Islet precursor cell (in vitro differentiated cells): ENCODE data around the gene CNBD2.
A peak's percentile ranks its signal among the peaks of the same experiment; 100 is the strongest.
"Not testable (repeated sequence)": the region's sequence is repeated elsewhere in the genome, so short reads cannot be mapped to it uniquely, and the experiment has no call there.

Source experiments
- DNase-seq: peaks from one replicate; pipeline ENCODE4 v3.0.0-alpha.2; 2018

Gene CNBD2

DNA sequence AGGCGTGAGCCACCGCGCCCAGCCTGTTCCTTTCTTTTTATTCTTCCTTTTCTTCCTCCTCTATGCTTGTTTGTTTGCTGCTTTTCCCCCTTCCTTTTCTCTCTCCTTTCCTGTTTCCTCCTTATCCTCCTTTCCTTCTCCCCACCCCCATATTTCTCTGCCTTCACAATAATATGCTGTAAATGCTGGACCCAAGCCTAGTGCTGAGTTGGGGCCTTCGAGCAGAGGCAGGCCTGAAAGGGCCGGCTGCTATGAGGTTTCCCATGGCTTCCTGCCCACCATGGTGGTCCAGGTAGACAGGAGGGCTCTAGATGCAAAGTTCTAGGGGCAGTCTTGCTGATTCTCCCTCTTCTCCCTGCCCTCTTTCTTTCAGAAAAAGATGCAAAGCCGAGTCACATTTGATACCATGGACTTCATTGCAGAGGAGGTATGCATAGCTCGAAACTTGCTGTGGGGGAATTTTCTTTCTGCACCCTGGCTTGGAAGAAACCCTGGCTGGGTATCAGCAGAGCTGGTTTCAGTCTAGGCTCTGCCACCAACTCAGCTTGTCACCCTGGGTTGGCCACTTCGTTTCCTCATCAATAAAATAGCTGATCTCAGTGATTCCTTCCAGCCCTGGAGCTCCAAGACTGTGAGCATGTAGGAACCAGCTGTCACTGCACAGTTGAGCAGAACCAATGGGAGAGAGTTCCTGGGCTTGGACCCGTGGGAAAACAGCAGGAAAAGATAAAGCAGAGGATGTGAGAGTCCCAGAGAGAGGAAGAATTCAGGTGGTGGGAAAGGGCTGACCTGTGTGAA lies 7.4 kb downstream of the CNBD2 start:
- DNase-seq, result no peak

DNA sequence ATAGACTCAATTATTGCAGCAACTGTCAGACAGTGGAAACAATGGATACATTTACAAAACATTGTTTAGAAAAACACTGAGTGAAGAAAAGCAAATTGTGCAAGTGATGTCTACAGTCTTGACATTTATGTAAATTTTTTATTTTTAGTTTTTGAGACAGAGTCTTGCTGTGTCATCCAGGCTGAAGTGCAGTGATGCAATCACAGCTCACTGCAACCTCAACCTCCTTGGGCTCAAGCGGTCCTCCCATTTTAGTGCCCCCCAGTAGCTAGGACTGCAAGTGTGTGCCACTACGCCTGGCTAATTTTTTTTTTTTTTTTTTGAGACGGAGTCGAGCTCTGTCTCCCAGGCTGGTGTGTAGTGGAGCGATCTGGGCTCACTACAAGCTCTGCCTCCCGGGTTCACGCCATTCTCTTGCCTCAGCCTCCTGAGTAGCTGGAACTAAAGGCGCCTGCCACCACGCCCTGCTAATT lies 9.7 kb downstream of the CNBD2 start:
- DNase-seq, result no peak

DNA sequence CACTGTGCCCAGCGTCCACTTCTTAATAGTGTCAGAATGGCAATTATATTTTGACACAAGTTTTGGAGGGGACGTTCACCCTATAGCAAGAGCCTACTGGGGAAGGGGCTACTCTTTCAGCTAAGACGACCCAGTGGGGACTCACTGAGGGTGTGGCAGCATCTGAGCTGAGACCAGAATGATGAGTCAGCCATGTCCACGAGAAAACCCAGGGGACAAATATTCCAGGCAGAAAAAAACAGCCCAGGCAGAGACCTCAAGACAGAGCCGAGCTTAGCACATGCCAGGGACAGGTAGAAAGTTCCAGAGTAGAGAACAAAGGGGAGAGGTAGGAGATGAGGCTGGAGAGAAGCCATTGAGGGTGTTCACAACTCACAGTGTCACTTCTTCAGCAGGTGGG lies 11.2 kb downstream of the CNBD2 start:
- no peak for DNase-seq

DNA sequence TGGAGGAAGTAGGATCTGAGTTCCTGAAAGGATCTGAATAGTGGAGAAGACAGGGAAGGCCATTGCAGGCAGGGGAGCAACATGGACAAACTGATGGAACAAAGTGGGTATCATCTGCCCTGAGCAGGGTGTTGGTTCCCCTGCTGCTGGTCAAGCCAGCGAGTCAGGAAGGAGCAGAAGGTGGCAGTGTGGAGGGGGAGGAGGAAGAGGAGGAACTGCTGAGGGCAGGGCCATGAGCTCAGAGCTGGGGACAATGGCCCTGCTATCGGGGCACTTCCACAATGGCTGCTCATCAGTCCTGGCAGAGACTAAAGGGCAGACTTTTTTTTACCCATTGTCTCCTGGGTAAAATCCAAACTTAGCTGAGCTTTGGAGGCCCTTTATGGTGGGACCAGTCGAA lies 13.6 kb downstream of the CNBD2 start:
- no peak for DNase-seq

DNA sequence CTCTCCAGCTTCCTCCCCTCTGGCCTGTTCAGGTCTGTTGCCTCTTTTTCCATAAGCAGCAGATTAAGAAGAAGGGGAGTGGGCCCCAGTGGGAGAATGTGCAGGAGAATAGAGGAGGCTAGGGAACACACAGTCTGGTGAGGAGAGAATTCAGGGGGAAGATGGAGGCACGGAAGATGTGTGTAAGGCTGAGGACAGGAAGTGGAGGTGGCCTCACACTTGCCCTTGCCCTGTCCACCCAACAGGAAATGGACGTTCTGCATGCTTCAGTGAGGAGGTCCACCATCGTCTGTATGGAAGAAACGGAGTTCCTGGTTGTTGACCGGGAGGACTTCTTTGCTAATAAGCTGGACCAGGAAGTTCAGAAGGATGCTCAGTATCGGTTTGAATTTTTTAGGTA lies 16.0 kb downstream of the CNBD2 start:
- DNase-seq, result peak; percentile 40

DNA sequence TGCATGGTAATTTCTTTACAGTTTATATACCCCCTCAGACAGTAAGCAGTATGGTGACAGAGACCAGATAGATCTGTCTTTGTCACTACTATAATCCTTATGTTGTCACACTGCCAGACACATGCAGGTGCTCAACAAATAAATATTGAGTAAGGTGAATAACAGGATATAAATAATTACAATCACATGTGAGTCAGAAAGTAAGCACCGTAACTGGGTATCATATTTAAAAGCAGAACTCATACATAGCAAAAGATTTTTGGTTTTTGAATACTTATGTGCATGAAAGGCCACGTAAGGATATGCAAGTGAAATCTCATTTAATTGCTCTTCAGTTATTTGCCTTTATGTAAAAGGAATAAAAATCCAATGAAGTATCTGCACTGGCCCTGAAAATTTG lies 17.4 kb downstream of the CNBD2 start:
- no peak for DNase-seq

DNA sequence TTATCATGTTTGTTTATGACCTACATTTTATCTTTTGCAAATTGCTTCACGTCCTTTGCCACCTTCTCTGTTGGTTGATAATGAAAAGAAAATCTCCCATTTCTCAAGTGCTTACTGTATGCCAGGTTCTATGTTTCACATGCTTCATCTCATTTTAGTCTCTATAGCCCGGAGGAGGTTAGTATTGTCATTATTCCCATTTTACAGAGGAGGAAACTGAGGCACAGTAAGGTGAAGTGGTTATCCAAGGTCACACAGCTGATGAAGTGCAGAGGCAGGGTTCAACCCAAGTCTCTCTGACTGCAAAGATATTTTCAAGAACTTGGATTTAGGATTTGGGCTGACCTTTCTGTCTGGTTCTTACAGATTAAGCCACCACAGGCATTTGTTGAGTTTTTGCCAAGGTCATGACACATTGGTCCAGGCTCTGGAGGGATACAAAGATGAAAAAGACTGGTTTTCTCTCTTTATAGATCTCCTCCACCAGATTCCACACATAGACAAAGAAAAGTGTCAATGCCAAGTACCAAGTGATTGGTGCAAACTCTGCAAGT lies 20.6 kb downstream of the CNBD2 start:
- DNase-seq, result peak; percentile 2

DNA sequence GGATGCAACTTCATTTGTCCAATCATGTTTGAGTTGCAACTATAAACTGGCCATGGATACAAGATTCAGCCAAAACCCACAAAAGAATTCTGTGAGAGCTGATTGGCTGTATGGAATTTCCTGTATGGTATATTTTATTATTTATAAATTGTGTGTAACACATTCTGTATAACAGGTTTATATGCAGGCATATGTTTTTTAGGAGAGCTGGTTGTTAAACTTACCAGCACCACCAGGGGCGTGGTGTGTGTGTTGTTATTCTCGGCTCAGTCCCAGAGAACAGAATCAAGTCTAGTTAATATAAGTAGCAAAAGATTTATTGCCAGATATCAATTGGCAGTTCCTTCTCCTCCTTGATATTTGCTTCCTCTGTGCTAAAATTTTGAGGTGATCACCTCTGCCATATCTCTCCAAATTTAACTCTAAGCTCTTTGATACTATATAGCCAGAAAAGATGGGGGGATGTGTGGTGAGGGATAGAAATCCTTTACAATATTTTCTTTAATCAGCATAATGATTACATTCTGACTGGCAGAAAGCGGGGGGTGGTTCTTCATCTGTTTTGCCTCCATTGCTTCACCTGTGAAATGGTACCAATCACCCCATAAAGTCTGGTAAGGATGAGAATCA lies 22.9 kb downstream of the CNBD2 start:
- peak; percentile 55 for DNase-seq

DNA sequence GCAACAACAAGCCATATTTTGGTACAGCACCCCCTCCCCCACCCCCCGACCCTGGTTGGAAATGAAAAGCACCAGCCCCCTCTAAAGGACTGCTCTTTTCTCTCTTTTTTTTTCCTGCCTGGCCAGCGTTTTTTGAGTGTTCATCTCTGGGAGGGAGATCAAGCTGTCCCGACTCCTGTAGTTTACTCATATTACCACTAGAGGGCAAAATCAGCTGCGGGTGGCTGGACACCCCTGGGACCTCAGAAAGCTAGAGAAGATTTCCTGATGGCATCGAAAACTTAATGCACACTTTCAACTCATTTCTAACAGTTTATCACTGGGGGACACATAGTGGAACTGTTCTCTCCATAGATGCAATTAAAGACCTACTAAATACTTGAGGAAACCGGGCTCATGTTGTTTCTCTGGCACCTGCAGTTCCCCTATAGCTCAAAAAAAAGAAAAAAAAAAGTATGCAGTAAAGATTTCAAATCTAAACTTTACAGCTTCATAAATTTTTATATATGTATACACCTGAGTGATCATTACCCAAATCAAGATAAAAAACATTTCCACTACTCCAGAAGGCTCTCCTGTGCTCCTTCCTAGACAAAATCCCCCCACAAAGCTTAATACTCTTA lies 24.4 kb downstream of the CNBD2 start:
- peak; percentile 69 for DNase-seq

DNA sequence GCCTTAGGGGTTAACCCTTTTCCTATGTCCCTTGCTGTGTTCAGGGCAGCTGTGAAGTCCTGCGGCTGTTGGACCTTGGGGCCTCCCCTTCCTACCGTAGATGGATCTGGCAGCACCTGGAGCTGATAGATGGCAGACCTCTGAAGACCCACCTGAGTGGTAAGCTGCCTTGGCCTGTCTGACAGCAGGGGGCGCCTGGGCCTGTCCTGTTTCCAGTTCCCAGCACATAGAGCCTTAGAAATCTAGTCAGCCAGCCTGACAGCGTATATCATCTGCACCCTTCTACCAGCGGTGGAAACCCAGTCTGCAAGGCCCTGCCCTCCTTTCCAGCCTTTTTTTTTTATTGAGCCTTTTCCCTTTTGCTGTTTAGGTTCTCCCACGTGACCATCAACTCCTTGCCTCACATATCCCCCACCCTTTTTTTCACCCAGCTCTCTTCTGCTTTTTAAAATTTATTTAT lies 26.6 kb downstream of the CNBD2 start:
- DNase-seq, result peak; percentile 94

DNA sequence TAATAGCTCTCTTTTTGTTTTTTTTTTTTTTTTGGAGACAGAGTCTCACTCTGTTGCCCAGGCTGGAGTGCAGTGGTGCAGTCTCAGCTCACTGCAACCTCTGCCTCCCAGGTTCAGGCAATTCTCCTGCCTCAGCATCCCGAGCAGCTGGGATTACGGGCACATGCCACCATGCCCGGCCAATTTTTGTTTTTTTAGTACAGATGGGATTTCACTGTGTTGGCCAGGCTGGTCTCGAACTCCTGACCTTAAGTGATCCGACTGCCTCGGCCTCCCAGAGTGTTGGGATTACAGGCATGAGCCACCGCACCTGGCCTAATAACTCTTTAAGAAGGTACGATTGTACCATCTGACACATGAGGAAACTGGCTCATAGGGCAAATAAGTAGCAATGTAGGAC lies 28.1 kb downstream of the CNBD2 start:
- peak; percentile 9 for DNase-seq

DNA sequence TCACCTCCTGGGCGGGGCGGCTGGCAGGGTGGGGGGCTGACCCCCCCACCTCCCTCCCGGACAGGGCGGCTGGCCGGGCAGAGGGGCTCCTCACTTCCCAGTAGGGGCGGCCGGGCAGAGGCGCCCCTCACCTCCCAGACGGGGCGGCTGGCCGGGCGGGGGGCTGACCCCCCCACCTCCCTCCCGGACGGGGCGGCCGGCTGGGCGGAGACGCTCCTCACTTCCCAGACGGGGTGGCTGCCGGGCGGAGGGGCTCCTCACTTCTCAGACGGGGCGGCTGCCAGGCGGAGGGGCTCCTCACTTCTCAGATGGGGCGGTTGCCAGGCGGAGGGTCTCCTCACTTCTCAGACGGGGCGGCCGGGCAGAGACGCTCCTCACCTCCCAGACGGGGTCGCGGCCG lies 32.9 kb downstream of the CNBD2 start:
- DNase-seq, result not testable (repeated sequence)

DNA sequence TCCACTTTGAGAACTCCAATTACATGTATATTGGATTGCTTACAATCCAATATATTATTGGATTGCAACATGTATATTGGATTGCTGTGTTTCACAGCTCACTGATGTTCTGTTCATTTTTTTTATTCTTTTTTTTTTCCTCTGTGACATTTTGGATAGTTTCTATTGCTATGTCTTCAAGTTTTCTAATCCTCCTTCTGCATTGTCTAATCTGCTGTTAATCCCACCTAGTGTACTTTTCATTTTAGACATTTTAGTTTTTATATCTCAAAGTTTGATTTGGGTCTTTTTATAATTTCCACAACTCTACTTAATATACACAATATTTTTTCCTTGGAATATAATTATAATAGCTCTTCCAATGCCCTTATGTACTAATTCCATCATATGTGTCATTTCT lies 34.5 kb downstream of the CNBD2 start:
- no peak for DNase-seq

DNA sequence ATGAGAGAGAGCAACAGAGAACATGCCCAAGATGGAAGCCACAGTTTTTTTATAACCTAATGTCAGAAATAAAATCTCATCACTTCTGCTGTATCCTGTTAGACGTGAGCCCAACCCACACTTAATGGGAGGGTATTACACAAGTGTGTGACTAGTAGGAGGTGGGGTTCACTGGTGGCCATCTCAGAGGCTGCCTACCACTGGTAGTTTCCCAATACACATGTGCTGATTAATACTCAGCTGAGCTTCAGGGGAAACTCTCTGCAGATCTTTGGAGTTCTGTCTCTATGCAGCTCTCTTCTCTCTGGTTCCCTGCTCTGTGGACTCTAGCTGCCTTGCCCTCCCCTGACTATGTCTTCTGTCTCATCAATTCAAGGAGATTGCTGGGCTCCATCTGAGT lies 35.7 kb downstream of the CNBD2 start:
- DNase-seq, result no peak

DNA sequence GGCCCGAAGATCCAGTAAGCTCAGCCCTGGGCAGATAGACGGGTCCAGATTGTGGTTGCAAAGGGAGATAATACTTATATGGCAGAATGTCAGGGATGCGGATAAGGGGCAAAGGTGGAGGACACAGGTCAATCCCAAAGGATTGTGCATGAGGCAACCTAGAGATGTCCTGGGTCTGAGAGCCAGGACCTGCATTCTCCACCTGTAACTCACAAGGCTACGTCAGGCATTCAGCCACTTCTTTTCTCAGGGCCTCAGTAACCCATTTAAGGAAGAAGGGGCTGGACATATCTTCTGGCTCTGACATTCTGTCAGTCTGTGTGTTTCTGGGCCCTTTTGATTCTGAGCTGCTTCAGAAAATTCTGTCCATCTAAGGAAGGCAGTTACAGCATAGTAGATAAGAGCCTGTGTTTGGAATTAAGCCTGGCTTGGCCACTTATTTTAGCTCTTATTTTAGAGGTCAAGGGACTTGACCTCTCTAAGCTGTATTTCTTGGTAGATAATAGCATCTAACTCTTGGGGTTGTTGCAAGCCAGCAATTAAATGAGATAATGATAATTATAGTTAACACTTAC lies 40.2 kb downstream of the CNBD2 start:
- peak; percentile 54 for DNase-seq

DNA sequence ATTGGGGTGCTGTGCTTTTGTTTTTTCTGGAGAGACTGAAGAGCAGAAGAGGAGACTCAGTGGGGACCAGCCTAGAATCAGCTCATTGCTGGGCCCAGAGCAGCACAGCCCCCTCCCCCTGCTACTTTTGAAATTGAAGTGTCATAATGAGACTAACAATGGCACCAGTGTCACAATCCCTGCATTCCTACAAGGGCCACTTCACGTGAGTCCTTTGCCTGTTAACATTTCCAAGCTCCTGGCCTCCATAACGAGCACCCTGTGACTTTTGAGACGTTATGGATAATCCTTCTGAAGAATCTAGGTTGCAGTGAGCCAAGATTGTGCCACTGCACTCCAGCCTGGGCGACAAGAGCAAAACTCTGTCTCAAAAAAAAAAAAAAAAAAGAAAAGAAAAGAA lies 41.7 kb downstream of the CNBD2 start:
- peak; percentile 33 for DNase-seq

DNA sequence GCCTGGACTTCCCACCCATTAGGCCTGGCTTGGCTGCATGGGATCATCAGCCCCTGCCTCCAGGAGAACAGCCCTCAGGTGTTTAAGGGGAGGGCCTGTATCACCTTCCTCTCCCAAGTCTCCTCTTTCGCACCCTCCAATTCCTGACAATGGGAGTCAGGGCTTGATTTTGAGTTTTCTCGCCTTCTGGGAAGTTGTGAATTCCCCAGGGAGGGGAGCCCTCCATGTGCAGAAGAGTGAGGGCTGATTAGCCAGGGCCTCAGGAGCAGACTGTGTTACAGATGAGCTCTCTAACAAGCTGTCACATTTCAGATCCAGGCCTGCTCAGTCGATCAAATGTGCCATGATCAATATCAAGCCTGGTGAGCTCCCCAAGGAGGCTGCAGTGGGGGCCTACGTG lies 42.4 kb downstream of the CNBD2 start:
- no peak for DNase-seq

DNA sequence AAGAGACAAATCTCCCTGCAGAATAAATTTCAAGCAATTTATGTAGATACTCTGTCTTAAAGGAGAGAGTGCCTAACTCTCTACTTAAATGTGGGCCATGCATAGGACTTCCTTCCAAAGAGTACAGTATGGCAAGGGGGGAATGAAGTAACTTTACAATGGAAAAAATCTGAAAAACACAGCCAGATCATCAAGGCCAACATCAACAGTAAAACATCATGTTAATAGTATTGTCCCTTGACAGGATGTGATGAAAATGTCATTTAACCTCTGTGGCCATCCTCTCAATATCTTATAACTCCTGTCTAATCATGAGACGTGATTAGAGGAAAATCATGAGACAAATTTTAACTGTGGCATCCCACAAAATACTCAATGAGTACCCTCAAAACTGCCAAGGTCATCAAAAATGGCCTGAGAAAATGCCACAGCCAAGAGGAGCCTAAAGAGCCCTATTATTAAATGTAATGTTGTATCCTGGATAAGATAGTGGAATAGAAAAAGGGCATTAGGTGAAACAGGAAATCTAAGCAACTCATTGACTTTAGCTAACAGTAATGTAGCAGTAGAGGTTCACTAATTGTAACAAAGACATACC lies 47.5 kb downstream of the CNBD2 start:
- no peak for DNase-seq

DNA sequence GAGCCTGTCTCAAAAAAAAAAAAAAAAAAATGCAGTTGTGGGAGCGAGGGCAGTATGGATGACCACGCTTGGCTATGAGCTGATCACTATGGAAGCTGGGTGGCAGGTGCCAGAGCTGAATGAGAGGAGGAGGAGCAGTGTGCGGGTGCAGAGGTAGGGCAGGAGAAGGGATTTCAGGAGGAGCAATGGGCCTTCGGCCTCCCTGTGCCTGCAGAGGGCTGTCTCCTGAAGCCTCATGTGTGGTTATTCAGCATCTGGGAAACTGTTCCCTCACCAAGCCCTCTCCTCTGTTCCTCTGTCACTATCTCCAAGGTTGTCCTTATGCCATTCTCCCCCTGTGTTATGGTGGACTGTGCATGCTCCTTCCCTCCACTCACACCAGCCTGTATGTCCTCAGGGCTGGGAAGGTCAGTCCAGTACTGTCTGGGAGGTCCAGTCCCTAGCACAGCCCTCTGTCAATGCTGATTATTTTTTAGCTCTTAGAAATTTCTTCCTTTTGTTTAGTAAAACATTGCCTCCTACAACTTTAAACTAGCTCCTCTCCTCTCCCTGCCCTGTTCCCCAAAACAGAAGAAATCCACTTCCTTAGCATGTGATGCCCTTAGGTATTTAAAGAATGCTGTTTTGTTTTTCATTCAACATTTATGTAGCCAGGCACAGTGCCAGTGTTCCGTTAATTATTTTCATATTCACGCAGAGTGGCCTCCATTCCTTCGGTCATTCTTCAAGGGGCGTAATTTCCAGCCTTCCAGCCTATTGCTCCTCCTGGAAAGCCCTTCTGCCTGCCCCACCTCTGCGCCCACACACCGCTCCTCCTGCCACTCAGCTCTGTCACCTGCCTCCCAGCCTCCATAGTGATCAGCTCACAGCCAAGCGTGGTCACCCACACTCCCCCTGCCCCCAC lies 48.9 kb downstream of the CNBD2 start:
- DNase-seq, result no peak

DNA sequence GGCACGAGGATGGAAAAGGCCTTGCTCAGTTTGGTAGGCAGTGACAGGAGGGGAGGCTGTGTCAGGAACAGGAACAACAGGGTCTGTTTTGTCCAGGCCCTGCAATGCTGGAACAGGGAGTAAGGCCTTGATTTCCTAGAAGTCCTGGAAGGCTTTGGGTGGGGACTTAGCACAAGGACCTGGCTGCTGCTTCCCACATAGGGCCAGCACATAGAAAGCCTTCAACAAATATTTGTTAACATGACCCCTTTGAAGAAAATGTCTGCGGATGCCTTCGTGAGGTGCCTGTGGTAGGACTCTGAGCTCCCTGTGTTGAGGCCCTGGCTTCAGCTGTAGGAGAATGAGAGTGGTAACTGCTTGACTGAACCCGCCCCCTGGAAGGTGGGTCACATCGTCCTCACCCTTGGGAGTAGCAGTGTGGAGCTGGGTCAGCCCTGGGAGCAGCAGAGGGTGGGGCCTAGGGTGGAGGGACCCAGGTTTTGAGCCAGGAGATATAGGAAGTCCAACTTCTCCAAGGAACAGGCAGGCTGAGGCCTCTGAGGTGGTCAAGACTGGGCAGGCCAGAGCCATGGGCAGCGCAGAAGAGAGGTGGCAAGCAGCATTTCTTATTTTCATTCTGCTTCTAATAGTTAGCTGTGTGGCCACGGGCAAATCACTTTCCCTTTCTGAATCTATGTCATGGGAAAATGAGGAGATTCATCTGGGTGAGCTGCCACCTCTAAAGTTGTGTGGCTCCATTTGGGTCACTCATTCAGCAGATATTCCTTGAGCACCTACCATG lies 50.0 kb downstream of the CNBD2 start:
- no peak for DNase-seq

DNA sequence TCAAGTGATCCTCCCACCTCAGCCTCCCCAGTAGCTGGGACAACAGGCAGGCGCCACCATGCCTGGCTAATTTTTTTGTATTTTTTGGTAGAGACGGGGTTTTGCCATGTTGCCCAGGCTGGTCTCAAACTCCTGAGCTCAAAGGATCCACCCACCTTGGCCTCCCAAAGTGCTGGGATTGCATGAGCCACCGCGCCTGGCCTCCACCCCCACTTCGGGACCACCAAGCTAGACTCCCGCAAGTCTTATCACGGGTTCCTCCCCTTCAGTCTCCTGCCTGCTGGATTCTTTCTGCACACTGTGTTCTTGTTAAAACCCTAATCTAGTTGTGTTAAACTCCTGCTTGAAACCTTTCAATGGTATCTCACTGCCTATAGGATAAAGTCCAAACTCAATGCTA lies 57.7 kb downstream of the CNBD2 start:
- DNase-seq, result not testable (repeated sequence)
